ENCODE results near the gene ITIH5.

ITIH5 gene

DNA sequence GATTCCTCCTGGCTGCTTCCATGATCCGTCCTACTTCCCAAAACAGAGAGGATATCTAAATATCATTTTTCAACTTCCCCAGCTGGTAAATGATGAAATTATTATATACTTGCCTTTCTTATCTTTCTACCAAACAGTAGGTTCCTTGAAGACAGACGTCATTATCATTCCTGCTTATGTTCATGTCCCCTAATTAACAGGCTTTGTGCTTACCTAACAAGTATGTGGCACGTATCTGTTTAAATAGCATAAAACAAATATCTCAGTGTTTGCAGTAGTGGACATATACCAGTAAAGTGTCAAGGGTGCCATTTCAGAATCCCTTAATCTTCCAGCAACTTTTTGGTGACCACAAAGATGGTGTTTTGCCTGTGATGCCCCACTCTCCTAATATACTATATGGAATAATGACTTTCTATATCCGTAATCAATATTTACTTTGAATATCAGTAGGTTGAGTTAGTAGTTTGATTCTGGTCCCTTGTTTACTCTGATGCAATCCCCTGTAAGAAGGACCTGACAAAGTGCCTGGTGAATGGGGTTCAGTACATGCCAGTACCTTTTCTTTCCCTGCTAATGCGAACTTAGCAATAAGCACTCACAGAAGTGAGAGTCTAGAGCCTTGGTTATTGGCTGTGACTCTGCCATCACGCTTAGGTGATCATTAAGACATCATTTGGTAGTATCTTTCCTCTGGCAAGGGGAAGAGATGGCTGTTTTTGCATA, 124.4 kb downstream of the ITIH5 start:
- TF ChIP-seq, protein P1, sequence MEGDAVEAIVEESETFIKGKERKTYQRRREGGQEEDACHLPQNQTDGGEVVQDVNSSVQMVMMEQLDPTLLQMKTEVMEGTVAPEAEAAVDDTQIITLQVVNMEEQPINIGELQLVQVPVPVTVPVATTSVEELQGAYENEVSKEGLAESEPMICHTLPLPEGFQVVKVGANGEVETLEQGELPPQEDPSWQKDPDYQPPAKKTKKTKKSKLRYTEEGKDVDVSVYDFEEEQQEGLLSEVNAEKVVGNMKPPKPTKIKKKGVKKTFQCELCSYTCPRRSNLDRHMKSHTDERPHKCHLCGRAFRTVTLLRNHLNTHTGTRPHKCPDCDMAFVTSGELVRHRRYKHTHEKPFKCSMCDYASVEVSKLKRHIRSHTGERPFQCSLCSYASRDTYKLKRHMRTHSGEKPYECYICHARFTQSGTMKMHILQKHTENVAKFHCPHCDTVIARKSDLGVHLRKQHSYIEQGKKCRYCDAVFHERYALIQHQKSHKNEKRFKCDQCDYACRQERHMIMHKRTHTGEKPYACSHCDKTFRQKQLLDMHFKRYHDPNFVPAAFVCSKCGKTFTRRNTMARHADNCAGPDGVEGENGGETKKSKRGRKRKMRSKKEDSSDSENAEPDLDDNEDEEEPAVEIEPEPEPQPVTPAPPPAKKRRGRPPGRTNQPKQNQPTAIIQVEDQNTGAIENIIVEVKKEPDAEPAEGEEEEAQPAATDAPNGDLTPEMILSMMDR (IDR thresholded peaks at IDR 0.05; ENCODE audit: borderline replicate concordance, insufficient read depth, low read depth, low read length), result no peak

DNA sequence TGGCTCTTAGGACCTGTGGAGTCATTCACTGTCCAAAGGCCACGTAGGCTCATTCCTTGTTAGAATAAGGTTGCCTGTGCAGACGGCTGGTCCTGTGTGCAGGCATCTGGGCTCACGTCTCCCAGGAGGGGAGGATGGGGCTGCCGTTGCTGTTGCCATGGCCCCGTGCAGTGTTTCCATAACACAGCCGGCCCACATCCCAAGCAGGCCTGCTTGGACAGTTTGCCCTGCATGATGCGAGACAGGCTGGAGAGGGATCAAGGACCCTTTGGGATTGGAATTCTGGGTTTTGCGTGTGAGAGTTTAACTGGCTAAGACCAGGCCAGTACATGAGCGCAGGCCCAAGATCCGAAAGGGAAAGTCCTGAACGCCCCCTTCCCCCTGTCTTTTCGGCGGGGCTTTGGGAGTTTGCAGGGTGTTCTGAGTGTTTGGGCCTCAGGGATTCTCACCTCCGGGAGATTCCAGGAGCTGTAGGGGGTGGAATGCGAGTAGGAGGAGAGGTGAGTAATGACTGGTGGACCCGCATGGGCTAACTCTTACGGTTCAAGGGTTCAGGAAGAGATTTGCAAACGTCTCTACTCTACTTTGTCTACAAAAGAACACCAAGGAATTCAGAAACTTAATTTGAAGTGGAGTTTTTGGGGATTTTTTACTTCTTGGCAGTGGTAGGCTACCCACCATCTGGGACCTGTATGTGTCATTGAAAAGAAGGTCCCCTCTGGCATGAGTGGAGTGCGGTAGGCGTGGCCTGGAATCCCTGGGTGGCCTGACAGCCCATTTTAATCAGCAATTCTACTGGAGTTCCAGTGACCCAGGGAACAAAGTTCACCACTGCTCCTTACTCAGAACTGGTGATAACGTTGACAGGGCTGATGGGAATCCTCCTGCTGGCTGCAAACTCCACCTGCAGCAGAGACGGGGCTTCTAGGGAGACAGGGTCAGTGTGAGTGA, 125.4 kb downstream of the ITIH5 start:
- no peak overlapping the region for H3K4me3 ChIP-seq (ENCODE audit: low read depth, low read length)
- TF ChIP-seq, protein P1 (IDR thresholded peaks at IDR 0.05; ENCODE audit: borderline replicate concordance, insufficient read depth, low read depth, low read length), result no peak

More for the DNA sequence above, 124.4 kb downstream of the ITIH5 start:
- H3K4me3 ChIP-seq (ENCODE audit: low read depth, low read length), result no peak overlapping the region

DNA sequence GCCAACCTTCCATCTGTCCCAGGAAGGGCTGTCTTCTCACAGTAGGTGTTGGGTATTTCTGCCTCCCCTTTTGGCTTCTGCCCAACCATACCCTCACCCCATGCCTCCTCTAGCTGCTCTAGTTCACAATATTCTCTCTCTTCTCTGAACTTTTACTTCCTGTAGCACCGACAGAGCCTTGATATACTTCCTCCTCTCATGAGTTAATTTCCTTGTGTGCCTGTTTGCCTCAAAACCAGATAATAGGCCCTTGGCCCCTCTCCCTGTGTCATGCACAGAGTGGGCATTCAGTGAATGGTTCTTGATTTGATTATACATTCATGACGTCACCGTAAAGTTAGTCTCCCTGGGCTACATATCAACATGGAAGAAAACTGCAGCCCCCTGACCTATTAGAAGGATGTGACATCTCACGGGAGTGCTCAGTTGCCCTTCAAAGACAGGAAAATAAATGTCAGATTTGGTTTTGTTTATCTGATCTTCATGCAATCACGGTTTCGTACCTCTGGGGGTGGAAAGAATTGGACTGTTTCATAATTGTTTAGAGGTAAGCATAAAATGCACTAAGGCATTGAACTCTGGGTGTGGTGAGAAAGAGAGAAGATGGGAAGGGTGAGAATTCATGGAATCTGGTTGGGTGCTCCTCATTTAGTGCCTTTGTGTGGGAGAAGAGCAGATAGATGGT, 127.7 kb downstream of the ITIH5 start:
- no peak overlapping the region for H3K4me3 ChIP-seq (ENCODE audit: low read depth, low read length)
- TF ChIP-seq, protein P1 (IDR thresholded peaks at IDR 0.05; ENCODE audit: borderline replicate concordance, insufficient read depth, low read depth, low read length), result no peak

DNA sequence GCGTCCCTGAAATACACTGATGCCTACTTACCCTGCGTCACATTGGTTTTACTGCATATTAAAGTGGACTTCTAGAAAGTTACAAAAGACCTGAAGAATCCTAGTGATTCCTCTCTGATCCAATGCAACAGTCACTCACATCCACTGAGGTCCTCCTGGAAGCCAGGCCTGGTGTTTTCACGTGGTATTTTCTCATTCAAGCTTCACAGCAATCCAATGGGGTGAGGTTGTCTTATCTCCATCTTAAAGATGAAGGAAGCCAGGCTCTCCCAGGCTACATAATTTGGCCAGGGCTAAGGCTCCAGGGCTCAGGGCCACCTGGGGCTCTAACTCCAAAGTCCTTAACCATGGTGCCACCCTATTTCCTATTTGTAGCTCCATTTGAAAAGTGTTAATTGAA, 129.6 kb downstream of the ITIH5 start:
- TF ChIP-seq, protein P1 (IDR thresholded peaks at IDR 0.05; ENCODE audit: borderline replicate concordance, insufficient read depth, low read depth, low read length), result no peak

DNA sequence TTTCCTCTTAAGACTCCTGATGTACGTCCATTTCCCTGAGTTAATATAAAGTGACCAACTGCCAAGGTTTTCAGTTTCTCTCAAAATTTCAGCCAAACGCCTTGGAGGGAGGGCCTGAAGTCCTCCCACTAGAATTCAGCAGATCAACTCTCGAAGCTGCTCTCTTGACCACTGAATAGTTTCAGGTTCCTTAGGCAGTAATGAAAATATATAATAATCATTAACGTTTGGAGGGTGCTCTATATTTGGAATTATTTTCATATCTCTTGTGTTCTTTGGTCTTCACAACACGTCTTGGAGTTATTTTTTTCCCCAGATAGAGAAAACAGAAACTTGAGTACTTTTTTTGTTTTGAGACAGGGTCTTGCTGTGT, 132.3 kb downstream of the ITIH5 start:
- H3K4me3 ChIP-seq (ENCODE audit: low read depth, low read length), result no peak overlapping the region
- TF ChIP-seq, protein P1 (IDR thresholded peaks at IDR 0.05; ENCODE audit: borderline replicate concordance, insufficient read depth, low read depth, low read length), result no peak

More for the DNA sequence above, 129.6 kb downstream of the ITIH5 start:
- H3K4me3 ChIP-seq (ENCODE audit: low read depth, low read length), result no peak overlapping the region

DNA sequence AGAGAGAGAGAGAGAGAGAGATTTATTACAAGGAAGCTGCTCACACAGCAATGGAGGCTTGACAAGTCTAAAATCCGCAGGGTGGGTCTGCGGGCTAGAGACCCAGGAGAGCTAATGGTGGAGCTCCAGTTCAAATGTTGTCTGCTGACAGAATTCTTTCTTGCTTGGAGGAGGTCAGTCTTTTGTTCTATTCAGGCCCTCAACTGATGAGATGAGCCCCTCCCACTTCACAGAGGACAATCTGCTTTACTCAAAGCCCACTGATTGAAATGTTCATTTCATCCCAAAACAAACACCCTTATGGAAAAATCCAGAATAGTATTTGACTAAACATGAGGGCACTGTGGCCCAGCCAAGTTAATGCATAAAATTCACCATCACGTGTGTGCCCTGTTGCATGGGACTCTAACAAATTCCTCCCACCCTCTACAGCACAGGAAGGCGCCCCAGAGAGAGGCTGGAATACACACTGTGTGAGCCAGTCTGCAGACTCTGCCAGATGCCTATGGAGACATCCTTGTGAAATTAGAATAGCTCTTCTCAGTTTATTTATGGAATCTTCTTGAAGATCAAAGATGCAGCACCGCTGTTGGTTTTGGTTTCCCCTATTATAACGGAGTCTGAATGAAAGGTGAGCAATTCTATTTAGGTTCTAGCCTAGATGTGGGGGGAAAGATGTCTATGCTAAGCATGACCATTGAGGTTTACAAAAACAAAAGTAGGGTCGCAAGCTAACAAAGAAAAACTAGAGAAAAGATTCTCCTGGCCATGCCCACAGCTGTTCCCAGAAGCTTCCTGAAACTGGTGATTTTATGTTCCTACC, 132.9 kb downstream of the ITIH5 start:
- TF ChIP-seq, protein P1 (IDR thresholded peaks at IDR 0.05; ENCODE audit: borderline replicate concordance, insufficient read depth, low read depth, low read length), result no peak
- H3K4me3 ChIP-seq (ENCODE audit: low read depth, low read length), result no peak overlapping the region

Data from GM12875 (cell line).